Right forelimb (tissue), 1 donor: ENCODE measurements around the gene PFN3.
A peak's percentile ranks its signal among the peaks of the same experiment; 100 is the strongest.
"Not testable (repeated sequence)": the region's sequence is repeated elsewhere in the genome, so short reads cannot be mapped to it uniquely, and the experiment has no call there.

ENCODE experiments used
- DNase-seq: peaks from one replicate; pipeline ENCODE4 v3.0.0-alpha.2; 2018

The PFN3 gene

GRCh38 chr5:177371120-177372033, 29.1 kb downstream of the PFN3 start:
- DNase-seq: no peak

GRCh38 chr5:177370488-177371119, 29.9 kb downstream of the PFN3 start:
- DNase-seq: peak; percentile 85

- DNase-seq: no peak
These were observed 30.6 kb downstream of the PFN3 start for GRCh38 chr5:177369645-177370440.

- no peak for DNase-seq
These were observed 31.4 kb downstream of the PFN3 start for GRCh38 chr5:177368869-177369644.

GRCh38 chr5:177367981-177368868, 32.2 kb downstream of the PFN3 start:
- DNase-seq: no peak

GRCh38 chr5:177367323-177367848, 33.1 kb downstream of the PFN3 start:
- DNase-seq: no peak

GRCh38 chr5:177366528-177367322, 33.7 kb downstream of the PFN3 start:
- DNase-seq: peak; percentile 92

- no peak for DNase-seq
These were observed 34.5 kb downstream of the PFN3 start for GRCh38 chr5:177365845-177366527.

GRCh38 chr5:177364159-177364962, 36.1 kb downstream of the PFN3 start:
- DNase-seq: no peak

GRCh38 chr5:177363565-177363964, 36.9 kb downstream of the PFN3 start:
- DNase-seq: no peak

GRCh38 chr5:177362610-177363507, 37.6 kb downstream of the PFN3 start:
- peak; percentile 72 for DNase-seq

GRCh38 chr5:177362292-177362609, 38.2 kb downstream of the PFN3 start:
- DNase-seq: no peak

GRCh38 chr5:177361418-177362291, 38.8 kb downstream of the PFN3 start:
- no peak for DNase-seq

GRCh38 chr5:177360740-177361139, 39.7 kb downstream of the PFN3 start:
- DNase-seq: not testable (repeated sequence)

GRCh38 chr5:177359860-177360259, 40.6 kb downstream of the PFN3 start:
- DNase-seq: no peak

- DNase-seq: no peak
These were observed 41.0 kb downstream of the PFN3 start for GRCh38 chr5:177359451-177359851.

GRCh38 chr5:177358370-177358819, 42.1 kb downstream of the PFN3 start:
- no peak for DNase-seq
